Progenitor cell of endocrine pancreas (in vitro differentiated cells): ENCODE results near the gene CYYR1. TPM values are rescaled to one million over a fixed set of nuclear protein-coding genes. Genes with fewer than 3 reads are reported as not detected.

Experiments
- DNase-seq: peaks from one replicate; pipeline ENCODE4 v3.0.0; 2021; ENCODE audit warnings: low spot score; ENCODE audit not compliant: unreplicated experiment
- H3K27ac Mint-ChIP-seq: 2 replicates; pipeline ENCODE4 v1.8.0; 2021; ENCODE audit warnings: mild to moderate bottlenecking, moderate library complexity, mixed read lengths
- H3K27me3 Mint-ChIP-seq: 2 replicates; pipeline ENCODE4 v1.8.0; 2021; ENCODE audit warnings: mixed read lengths
- H3K36me3 Mint-ChIP-seq: 2 replicates; pipeline ENCODE4 v1.8.0; 2022; ENCODE audit warnings: mixed read lengths; ENCODE audit not compliant: insufficient read depth
- H3K4me1 Mint-ChIP-seq: 2 replicates; pipeline ENCODE4 v1.8.0; 2021; ENCODE audit warnings: low read depth, mixed read lengths
- H3K4me3 Mint-ChIP-seq: 2 replicates; pipeline ENCODE4 v1.8.0; 2021; ENCODE audit warnings: low read depth, mild to moderate bottlenecking, moderate library complexity, mixed read lengths
- H3K9me3 Mint-ChIP-seq: 2 replicates; pipeline ENCODE4 v1.8.0; 2021; ENCODE audit warnings: low read depth, mixed read lengths
- CTCF ChIP-seq: fragments of 200-600 bp; sonication (generic); IDR thresholded peaks from one replicate; pipeline ENCODE4 v1.5.0; 2021; ENCODE audit warnings: antibody characterized with exemption, mild to moderate bottlenecking; ENCODE audit not compliant: unreplicated experiment
- total RNA-seq: library from RNA; stranded (reverse); gene quantifications from 2 replicates; pipeline ENCODE4 v1.2.1, GENCODE V29; 2021

CYYR1 gene
- total RNA-seq, 1 donor from 2014 or later: 25.8 TPM

GRCh38 chr21:26490771-26491170, 82.3 kb downstream of the CYYR1 start:
- no peak overlapping the region for H3K4me3 Mint-ChIP-seq
- H3K4me1 Mint-ChIP-seq: no peaks in the 10 kb centered on the region
- H3K9me3 Mint-ChIP-seq: no peaks in the 10 kb centered on the region
- DNase-seq: no peak
- TF ChIP-seq CTCF: no peak
- peaks cover 11% of the 10 kb centered on the region for H3K36me3 Mint-ChIP-seq
- no peaks in the 10 kb centered on the region for H3K27me3 Mint-ChIP-seq
- no peak overlapping the region for H3K27ac Mint-ChIP-seq

DNA sequence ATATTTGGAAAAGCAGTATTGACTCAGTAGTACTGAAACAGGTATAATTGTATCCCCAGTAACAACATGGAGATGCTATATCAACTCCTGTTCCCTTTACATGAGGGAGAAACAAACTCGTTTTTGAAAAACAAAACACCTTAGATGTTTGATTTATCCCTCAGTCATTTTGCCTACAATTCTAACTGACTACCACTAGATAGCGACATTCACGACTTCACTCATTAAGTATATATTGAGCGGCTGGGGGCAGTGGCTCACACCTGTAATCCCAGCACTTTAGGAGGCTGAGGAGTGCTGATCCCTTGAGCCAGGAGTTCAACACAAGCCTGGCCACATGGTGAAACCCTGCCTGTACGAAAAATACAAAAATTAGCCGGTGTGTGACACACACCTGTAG, 83.3 kb downstream of the CYYR1 start:
- H3K36me3 Mint-ChIP-seq: peaks cover 9% of the 10 kb centered on the region
- no peak overlapping the region for H3K4me3 Mint-ChIP-seq
- no peak for DNase-seq
- H3K4me1 Mint-ChIP-seq: no peaks in the 10 kb centered on the region
- peak; percentile 16 for TF ChIP-seq CTCF
- no peak overlapping the region for H3K27ac Mint-ChIP-seq
- no peaks in the 10 kb centered on the region for H3K27me3 Mint-ChIP-seq
- H3K9me3 Mint-ChIP-seq: no peaks in the 10 kb centered on the region

- no peak for TF ChIP-seq CTCF
- Mint-ChIP-seq H3K4me1 (no peaks in the 10 kb centered on the region), H3K4me3 (no peak overlapping the region), H3K27me3 (no peaks in the 10 kb centered on the region), H3K36me3 (peaks cover 10% of the 10 kb centered on the region), H3K9me3 (no peaks in the 10 kb centered on the region), H3K27ac (no peak overlapping the region)
- no peak for DNase-seq
Observed at GRCh38 chr21:26487981-26488480, 85.1 kb downstream of the CYYR1 start.

DNA sequence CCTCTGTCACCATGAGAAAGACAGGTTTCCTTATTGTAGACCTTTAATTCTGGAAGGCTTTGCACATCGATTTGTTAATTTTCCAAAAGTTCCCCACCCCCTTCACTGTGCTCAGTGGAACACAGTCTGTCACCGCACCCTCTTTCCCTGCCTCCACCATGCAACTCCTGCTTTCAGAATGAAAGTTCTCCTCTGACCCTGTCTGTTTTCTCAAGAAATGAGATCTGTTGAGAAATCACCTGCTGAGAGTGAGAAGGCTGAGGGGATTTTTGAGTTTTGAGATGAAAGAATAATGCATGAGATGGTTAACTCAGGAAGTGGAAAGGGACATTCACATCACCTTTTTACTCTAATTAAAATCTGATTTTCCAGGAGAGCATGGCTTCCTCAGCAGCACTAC, 99.6 kb downstream of the CYYR1 start:
- Mint-ChIP-seq H3K36me3 (peaks cover 33% of the 10 kb centered on the region), H3K27ac (no peak overlapping the region), H3K4me3 (no peak overlapping the region), H3K27me3 (no peaks in the 10 kb centered on the region), H3K9me3 (no peaks in the 10 kb centered on the region), H3K4me1 (peaks cover 5% of the 10 kb centered on the region)
- TF ChIP-seq CTCF: no peak
- DNase-seq: no peak

GRCh38 chr21:26471099-26471471, 102.0 kb downstream of the CYYR1 start:
- TF ChIP-seq CTCF: no peak
- no peak for DNase-seq
- Mint-ChIP-seq H3K27ac (no peak overlapping the region), H3K9me3 (no peaks in the 10 kb centered on the region), H3K4me1 (peaks cover 5% of the 10 kb centered on the region), H3K27me3 (no peaks in the 10 kb centered on the region), H3K36me3 (peaks cover 29% of the 10 kb centered on the region), H3K4me3 (no peak overlapping the region)
